Stimulated activated CD4-positive, alpha-beta T cell treated with anti-CD3 and anti-CD28 coated beads, TNF-alpha, amount 100 ng/mL, for 24 hours (primary cell): ENCODE data around the gene C9orf43.
"Not testable (repeated sequence)": the region's sequence is repeated elsewhere in the genome, so short reads cannot be mapped to it uniquely, and the experiment has no call there.

ENCODE experiments used
- DNase-seq, 3 experiments: peaks; one replicate each; pipeline ENCODE4 v3.0.0-alpha.2; 2020; ENCODE audit warnings: low read depth in 3 of 3

The C9orf43 gene, protein sequence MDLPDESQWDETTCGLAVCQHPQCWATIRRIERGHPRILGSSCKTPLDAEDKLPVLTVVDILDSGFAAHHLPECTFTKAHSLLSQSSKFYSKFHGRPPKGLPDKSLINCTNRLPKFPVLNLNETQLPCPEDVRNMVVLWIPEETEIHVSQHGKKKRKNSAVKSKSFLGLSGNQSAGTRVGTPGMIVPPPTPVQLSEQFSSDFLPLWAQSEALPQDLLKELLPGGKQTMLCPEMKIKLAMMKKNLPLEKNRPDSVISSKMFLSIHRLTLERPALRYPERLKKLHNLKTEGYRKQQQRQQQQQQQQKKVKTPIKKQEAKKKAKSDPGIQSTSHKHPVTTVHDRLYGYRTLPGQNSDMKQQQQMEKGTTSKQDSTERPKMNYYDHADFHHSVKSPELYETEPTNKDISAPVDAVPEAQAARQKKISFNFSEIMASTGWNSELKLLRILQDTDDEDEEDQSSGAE

GRCh38 chr9:113410207-113410864 lies at the start of gene C9orf43, which contains the start of gene POLE3:
C9orf43 (plus strand) TSS chr9:113410747; CDS start chr9:113413494, 2,747 bp downstream.
POLE3 (minus strand) TSS chr9:113410675; CDS start chr9:113410293, 382 bp downstream.
- peak; percentile 93 to 96 (median 94) for DNase-seq

GRCh38 chr9:113361304-113362018 lies 49.1 kb upstream of the C9orf43 start:
- DNase-seq, result peak in 1 of 3 experiments; percentile 31

- no peak for DNase-seq
Observed at GRCh38 chr9:113363336-113363735, 47.2 kb upstream of the C9orf43 start.

GRCh38 chr9:113364951-113365350 lies 45.6 kb upstream of the C9orf43 start:
- DNase-seq, result no peak

- not testable (repeated sequence) for DNase-seq
Observed at GRCh38 chr9:113365652-113366051, 44.9 kb upstream of the C9orf43 start.

DNA sequence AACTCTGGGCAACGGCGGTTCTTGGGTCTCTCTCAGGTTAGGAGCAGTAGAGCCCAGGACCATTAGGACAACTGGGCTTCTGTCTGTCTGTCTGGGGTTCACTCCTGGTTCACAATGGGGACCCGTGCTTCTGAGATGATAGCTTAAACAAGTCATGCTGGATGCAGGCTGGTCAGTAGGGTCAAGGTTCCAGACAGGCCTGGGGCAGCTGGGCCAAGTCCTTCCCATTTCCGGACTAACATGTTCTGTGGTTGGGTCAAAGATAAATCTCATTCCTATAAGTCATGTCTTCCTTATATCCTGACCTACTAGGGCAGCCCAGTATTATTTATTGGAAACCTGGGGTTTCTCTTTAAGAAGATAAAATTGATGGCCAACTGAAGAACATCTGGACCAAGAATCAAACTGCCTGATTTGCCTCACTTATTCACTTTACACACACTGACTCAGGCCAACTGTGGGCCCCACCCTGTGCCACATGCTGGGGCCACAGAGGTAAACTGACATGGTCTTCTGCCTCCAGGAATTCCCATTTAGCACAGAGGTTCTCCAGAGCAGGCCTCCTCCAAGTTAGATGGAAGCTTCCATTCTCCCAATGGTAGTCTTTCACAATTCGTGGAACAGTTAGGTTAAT lies 42.1 kb upstream of the C9orf43 start:
- DNase-seq, result no peak

DNA sequence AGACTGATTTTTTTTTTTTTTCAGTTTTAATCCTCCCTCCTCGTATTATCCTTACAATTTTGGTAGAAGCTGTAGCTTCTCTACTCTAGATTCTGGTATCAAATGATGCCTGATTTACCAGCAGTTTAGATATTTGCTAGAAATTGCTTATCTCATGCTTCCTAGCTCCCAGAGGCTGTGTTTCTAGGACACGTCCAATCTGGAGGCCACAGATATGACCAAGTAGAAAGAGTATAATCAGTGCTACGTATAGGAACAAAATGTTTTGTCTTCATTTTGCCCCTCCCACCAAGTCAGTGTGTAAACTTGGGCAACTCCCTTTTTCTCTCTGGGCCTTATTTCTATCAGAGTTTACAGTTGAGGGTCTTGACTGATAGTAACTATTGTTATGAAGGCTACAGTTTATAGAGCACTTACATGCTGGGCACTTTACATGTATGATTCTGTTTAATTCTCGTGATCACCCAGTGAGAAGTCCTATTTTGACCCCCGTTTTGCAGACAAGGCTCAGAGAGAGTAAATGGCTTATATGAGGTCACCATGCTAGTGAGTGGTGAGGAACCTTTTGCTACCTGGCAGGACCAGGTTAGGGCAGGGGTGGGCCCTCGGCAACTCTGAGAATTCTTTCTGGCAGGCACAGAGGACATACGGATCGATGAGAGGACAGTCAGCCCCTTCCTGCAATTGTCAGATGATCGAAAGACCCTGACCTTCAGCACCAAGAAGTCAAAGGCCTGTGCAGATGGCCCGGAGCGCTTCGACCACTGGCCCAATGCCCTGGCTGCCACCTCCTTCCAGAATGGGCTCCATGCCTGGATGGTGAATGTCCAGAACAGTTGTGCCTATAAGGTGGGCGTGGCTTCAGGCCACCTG lies 41.3 kb upstream of the C9orf43 start:
- no peak for DNase-seq

DNA sequence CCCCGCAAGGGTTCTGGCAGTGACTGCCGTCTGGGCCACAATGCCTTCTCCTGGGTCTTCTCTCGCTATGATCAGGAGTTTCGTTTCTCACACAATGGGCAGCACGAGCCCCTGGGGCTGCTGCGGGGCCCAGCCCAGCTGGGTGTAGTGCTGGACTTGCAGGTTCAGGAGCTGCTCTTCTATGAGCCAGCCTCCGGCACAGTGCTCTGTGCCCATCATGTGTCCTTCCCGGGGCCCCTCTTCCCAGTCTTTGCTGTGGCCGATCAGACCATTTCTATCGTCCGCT lies 40.7 kb upstream of the C9orf43 start:
- no peak for DNase-seq

- no peak for DNase-seq
Observed at GRCh38 chr9:113370806-113371325, 39.7 kb upstream of the C9orf43 start.

- no peak for DNase-seq
Observed at GRCh38 chr9:113372059-113372458, 38.5 kb upstream of the C9orf43 start.

DNA sequence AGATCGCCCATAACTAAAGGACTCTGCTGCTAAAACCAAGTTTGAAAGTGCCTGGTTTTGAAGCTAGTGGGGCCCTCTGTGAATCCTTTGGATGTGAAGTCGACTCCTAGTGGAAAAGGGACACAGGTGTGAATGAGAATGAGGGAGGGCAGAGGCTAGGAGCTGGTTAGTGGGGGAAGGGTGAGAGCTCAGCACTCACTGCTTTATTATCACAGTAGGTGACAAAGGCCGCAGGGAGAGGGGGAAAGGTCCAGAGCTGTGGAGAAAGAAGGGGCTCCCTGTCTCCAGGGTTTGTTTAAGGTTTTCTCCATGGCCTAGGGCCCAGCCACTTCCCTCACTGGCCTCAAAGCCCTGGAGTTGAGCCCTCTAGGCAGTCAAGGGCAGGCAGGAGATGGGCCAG lies 37.3 kb upstream of the C9orf43 start:
- no peak for DNase-seq

- DNase-seq, result no peak
Observed at GRCh38 chr9:113373676-113374392, 36.7 kb upstream of the C9orf43 start.

GRCh38 chr9:113375057-113376023 lies 35.2 kb upstream of the C9orf43 start:
- no peak for DNase-seq

GRCh38 chr9:113376634-113377567 lies 33.6 kb upstream of the C9orf43 start, which contains the start of gene HDHD3:
HDHD3 (minus strand) TSS chr9:113376986; CDS start chr9:113374354, 2,632 bp downstream.
- peak; percentile 42 to 80 (median 56) for DNase-seq

- DNase-seq, result not testable (repeated sequence)
Observed at GRCh38 chr9:113379094-113379828, 31.3 kb upstream of the C9orf43 start.

DNA sequence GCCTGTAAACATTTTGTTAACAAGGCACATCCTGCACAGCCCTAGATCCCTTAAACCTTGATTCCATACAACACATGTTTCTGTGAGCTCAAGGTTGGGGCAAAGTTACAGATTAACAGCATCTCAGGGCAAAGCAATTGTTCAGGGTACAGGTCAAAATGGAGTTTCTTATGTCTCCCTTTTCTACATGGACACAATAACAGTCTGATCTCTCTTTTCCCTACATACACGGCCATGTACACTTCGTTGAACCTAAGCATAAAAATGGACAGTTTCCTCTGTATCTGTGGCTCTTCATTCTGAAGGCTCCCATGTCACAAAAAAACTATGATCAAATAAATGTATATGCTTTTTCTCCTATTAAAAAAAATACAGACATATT lies 30.7 kb upstream of the C9orf43 start:
- DNase-seq, result not testable (repeated sequence)

- no peak for DNase-seq
Observed at GRCh38 chr9:113380869-113381378, 29.6 kb upstream of the C9orf43 start.
